ENCODE results near the gene ZNF594. TPM values are rescaled to one million over a fixed set of nuclear protein-coding genes. Genes with fewer than 3 reads are reported as not detected.
A peak's percentile ranks its signal among the peaks of the same experiment; 100 is the strongest.
"Not testable (repeated sequence)": the region's sequence is repeated elsewhere in the genome, so short reads cannot be mapped to it uniquely, and the experiment has no call there.

Gene ZNF594
- 1 to 10 TPM; 1.5 to 4.0 (median 3.1) TPM for total RNA-seq
- 1 to 10 TPM; 1.1 to 6.6 (median 1.2) TPM for polyA plus RNA-seq
- long read RNA-seq, donor 1, full-length matches to known transcripts, result 3 of 3 reads
- long read RNA-seq, donor 1, partial matches to known transcripts, result 0 of 3 reads
- long read RNA-seq, donor 1, other reads (novel, unspliced or antisense), result 0 of 3 reads
- long read RNA-seq, donor 2, partial matches to known transcripts, result 0 of 1 reads
- long read RNA-seq, donor 2, other reads (novel, unspliced or antisense), result 1 of 1 reads

GRCh38 chr17:5191541-5192417, at the start of gene ZNF594:
TSS of gene ZNF594 (minus strand) at chr17:5191868. CDS start at chr17:5184256, 7,612 bp downstream.
- Histone ChIP-seq H3K27me3 (ENCODE audit: insufficient read depth in 3 of 3, low read length in 2 of 3) (no peaks in the 10 kb centered on the region), H3K36me3 (ENCODE audit: insufficient read depth in 1 of 2, low read depth in 1 of 2) (peaks cover 3 to 15% of the 10 kb centered on the region in 2 donors), H3K4me3 (peak within 1 kb of the TSS; percentile 92), H3K9me3 (peaks cover 31% of the 10 kb centered on the region), H3K4me1 (peaks cover 12% of the 10 kb centered on the region), H3K27ac (peak within 1 kb of the TSS; percentile 83)
- ATAC-seq, result peak; percentile 100
- TF ChIP-seq, protein P1, sequence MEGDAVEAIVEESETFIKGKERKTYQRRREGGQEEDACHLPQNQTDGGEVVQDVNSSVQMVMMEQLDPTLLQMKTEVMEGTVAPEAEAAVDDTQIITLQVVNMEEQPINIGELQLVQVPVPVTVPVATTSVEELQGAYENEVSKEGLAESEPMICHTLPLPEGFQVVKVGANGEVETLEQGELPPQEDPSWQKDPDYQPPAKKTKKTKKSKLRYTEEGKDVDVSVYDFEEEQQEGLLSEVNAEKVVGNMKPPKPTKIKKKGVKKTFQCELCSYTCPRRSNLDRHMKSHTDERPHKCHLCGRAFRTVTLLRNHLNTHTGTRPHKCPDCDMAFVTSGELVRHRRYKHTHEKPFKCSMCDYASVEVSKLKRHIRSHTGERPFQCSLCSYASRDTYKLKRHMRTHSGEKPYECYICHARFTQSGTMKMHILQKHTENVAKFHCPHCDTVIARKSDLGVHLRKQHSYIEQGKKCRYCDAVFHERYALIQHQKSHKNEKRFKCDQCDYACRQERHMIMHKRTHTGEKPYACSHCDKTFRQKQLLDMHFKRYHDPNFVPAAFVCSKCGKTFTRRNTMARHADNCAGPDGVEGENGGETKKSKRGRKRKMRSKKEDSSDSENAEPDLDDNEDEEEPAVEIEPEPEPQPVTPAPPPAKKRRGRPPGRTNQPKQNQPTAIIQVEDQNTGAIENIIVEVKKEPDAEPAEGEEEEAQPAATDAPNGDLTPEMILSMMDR (IDR thresholded peaks at IDR 0.05), result peak; percentile 61
- intact Hi-C loops (cut with DNase I), result no loop called here
- DNase-seq, result peak; percentile 98 to 99
- 2 to 3% (median 2%) methylated on average over 69 to 82 of the region's 82 CpGs for WGBS, 3 donors

DNA sequence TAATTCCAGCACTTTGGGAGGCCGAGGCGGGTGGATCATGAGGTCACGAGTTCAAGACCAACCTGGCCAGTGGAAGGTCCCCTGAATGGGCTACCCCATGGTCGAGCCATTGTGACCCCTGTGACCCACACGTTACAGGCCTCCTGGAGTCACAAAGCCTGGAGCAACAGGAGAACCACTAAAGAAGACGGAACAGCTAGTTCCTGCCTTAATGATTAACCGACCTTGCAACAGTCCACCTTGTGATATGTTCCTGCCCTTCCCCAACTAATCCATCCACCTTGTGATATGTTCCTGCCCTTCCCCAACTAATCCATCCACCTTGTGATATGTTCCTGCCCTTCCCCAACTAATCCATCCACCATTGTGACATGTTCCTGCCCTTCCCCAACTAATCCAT, 48.1 kb upstream of the ZNF594 start:
- WGBS, 3 donors, result 79 to 84% (median 82%) methylated on average over 7 of the region's 7 CpGs
- H3K4me3 ChIP-seq; intact Hi-C loops (cut with DNase I); H3K27ac ChIP-seq; H3K27me3 ChIP-seq (ENCODE audit: insufficient read depth in 3 of 3, low read length in 2 of 3); ATAC-seq; H3K9me3 ChIP-seq; DNase-seq; H3K36me3 ChIP-seq (ENCODE audit: insufficient read depth in 1 of 2, low read depth in 1 of 2): not testable (repeated sequence)
- H3K4me1 ChIP-seq, result peaks cover 10% of the 10 kb centered on the region

GRCh38 chr17:5238333-5238732, 46.7 kb upstream of the ZNF594 start:
- Histone ChIP-seq H3K4me3 (no peak overlapping the region), H3K9me3 (no peaks in the 10 kb centered on the region), H3K27ac (no peak overlapping the region), H3K27me3 (ENCODE audit: insufficient read depth in 3 of 3, low read length in 2 of 3) (no peaks in the 10 kb centered on the region), H3K4me1 (peaks cover 10% of the 10 kb centered on the region), H3K36me3 (ENCODE audit: insufficient read depth in 1 of 2, low read depth in 1 of 2) (no peaks in the 10 kb centered on the region)
- no peak for DNase-seq
- TF ChIP-seq, protein P1 (IDR thresholded peaks at IDR 0.05), result no peak
- WGBS, 3 donors, result 56 to 63% (median 62%) methylated on average over 4 of the region's 4 CpGs
- intact Hi-C loops (cut with DNase I), result no loop called here
- no peak for ATAC-seq

GRCh38 chr17:5237541-5238016, 45.9 kb upstream of the ZNF594 start:
- Histone ChIP-seq H3K4me3 (no peak overlapping the region), H3K36me3 (ENCODE audit: insufficient read depth in 1 of 2, low read depth in 1 of 2) (no peaks in the 10 kb centered on the region), H3K9me3 (no peaks in the 10 kb centered on the region), H3K27me3 (ENCODE audit: insufficient read depth in 3 of 3, low read length in 2 of 3) (no peaks in the 10 kb centered on the region), H3K4me1 (peaks cover 7% of the 10 kb centered on the region), H3K27ac (no peak overlapping the region)
- WGBS, 3 donors, result 32 to 37% (median 35%) methylated on average over 6 of the region's 6 CpGs
- ATAC-seq (peak in 3 of 4 donors; percentile 34 to 62 (median 43)), DNase-seq (no peak)
- TF ChIP-seq, protein P1 (IDR thresholded peaks at IDR 0.05), result peak; percentile 33
- intact Hi-C loops (cut with DNase I), result no loop called here

- Histone ChIP-seq H3K27ac (no peak overlapping the region), H3K36me3 (ENCODE audit: insufficient read depth in 1 of 2, low read depth in 1 of 2) (no peaks in the 10 kb centered on the region), H3K9me3 (no peaks in the 10 kb centered on the region), H3K4me1 (peaks cover 2% of the 10 kb centered on the region), H3K27me3 (ENCODE audit: insufficient read depth in 3 of 3, low read length in 2 of 3) (no peaks in the 10 kb centered on the region), H3K4me3 (no peak overlapping the region)
- DNase-seq, result no peak
- 80 to 85% (median 81%) methylated on average over 3 of the region's 3 CpGs for WGBS, 3 donors
- intact Hi-C loops (cut with DNase I), result no loop called here
- no peak for ATAC-seq
- TF ChIP-seq, protein P1 (IDR thresholded peaks at IDR 0.05), result no peak
Observed at GRCh38 chr17:5236938-5237540, 45.4 kb upstream of the ZNF594 start.

Data from psoas muscle (tissue), 8 donors.